Osteoblast (primary cell): Measurements from ENCODE around the gene LRRC25. TPM values are rescaled to one million over a fixed set of nuclear protein-coding genes. Genes with fewer than 3 reads are reported as not detected.

Experiments
- DNase-seq: peaks from one replicate; pipeline ENCODE4 v3.0.0; 2011; ENCODE audit warnings: low spot score, mixed read lengths; ENCODE audit not compliant: insufficient read length; ENCODE audit errors: missing footprints
- H2AFZ ChIP-seq: 2 replicates; pipeline ENCODE4 v1.6.0; 2011; ENCODE audit warnings: mild to moderate bottlenecking, low read length
- H3K27ac ChIP-seq: 2 replicates; pipeline ENCODE4 v1.5.1; 2011; ENCODE audit warnings: mild to moderate bottlenecking, low read depth, low read length, moderate library complexity
- H3K27me3 ChIP-seq: 2 replicates; pipeline ENCODE4 v1.6.0; 2012; ENCODE audit warnings: mild to moderate bottlenecking, control low read depth, inconsistent platforms, low read length, moderate library complexity; ENCODE audit not compliant: insufficient read depth
- H3K36me3 ChIP-seq: 2 replicates; pipeline ENCODE4 v1.5.1; 2011; ENCODE audit warnings: mild to moderate bottlenecking, low read length, control low read depth, moderate library complexity; ENCODE audit not compliant: insufficient read depth
- H3K4me1 ChIP-seq: 2 replicates; pipeline ENCODE4 v1.5.1; 2011; ENCODE audit warnings: mild to moderate bottlenecking, low read length, control low read depth, moderate library complexity; ENCODE audit not compliant: insufficient read depth
- H3K4me2 ChIP-seq: 2 replicates; pipeline ENCODE4 v1.6.0; 2011; ENCODE audit warnings: mild to moderate bottlenecking, low read length; ENCODE audit not compliant: insufficient read depth
- H3K4me3 ChIP-seq: fragments of 200-600 bp; sonication (generic); 3 replicates; pipeline ENCODE4 v1.5.1; 2012; ENCODE audit warnings: mild to moderate bottlenecking, low read length, inconsistent platforms; ENCODE audit not compliant: insufficient read depth
- H3K79me2 ChIP-seq: 2 replicates; pipeline ENCODE4 v1.6.0; 2012; ENCODE audit warnings: mild to moderate bottlenecking, low read length, control low read depth, inconsistent platforms; ENCODE audit not compliant: insufficient read depth
- H3K9me3 ChIP-seq: 2 replicates; pipeline ENCODE4 v1.5.1; 2011; ENCODE audit warnings: low read depth, low read length, control low read depth
- H4K20me1 ChIP-seq: 2 replicates; pipeline ENCODE4 v1.6.0; 2012; ENCODE audit warnings: mild to moderate bottlenecking, low read length, control low read depth; ENCODE audit not compliant: insufficient read depth
- total RNA-seq: library from RNA; depleted of rRNA; stranded (reverse); fragments of >200 nt; gene quantifications from 2 replicates; pipeline ENCODE4 v1.2.3, GENCODE V29; 2012
- TF ChIP-seq, protein P1 (sequence below): IDR thresholded peaks from 2 replicates; pipeline ENCODE4 v1.5.1; 2011; ENCODE audit warnings: mild to moderate bottlenecking, low read depth, low read length, moderate library complexity; ENCODE audit errors: extremely low read depth

Gene LRRC25
- total RNA-seq, 1 donor, result 1.1 TPM

DNA sequence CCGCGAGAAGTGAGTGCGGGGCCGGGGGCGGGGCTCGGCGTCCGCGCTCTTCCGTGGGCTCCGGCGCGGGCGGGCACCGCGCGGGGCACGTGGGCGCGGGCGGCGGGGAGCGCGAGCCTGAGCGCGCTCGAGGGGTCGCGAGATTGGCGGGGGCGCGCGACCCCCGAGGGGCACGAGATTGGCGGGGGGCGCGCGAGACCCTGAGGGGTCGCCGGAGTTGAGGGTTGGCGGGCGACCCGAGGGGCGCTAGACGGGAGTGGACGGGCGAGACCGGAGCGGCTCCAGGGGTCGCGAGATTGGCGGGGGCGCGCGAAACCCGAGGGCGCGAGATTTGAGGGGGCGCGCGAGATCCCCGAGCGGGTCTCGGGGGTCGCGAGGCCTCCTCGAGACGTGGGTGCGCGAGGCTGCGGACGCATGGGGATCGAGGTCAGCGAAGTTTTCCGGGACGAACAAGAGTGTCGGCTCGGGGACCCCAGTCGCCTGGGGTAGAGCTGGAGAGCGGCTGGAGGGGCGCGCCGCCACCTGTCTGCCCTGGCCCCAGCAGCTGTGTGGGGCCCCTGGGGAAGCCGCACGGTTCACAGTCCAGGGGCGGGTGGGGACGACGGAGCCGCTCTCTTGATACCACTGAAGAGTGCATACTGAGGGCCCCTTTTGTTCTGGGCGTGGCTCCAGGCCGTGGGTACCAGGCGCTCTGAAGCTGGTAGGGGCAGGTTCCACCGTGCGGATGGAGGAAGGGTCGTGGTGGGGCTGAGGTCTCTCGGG, 22.5 kb upstream of the LRRC25 start:
- peak overlapping the region; percentile 41 for H2AFZ ChIP-seq
- no peaks in the 10 kb centered on the region for H3K27me3 ChIP-seq
- no peaks in the 10 kb centered on the region for H3K36me3 ChIP-seq
- H3K4me2 ChIP-seq, result peak overlapping the region; percentile 90
- TF ChIP-seq, protein P1, sequence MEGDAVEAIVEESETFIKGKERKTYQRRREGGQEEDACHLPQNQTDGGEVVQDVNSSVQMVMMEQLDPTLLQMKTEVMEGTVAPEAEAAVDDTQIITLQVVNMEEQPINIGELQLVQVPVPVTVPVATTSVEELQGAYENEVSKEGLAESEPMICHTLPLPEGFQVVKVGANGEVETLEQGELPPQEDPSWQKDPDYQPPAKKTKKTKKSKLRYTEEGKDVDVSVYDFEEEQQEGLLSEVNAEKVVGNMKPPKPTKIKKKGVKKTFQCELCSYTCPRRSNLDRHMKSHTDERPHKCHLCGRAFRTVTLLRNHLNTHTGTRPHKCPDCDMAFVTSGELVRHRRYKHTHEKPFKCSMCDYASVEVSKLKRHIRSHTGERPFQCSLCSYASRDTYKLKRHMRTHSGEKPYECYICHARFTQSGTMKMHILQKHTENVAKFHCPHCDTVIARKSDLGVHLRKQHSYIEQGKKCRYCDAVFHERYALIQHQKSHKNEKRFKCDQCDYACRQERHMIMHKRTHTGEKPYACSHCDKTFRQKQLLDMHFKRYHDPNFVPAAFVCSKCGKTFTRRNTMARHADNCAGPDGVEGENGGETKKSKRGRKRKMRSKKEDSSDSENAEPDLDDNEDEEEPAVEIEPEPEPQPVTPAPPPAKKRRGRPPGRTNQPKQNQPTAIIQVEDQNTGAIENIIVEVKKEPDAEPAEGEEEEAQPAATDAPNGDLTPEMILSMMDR, result no peak
- H3K4me1 ChIP-seq, result peaks cover 48% of the 10 kb centered on the region
- H4K20me1 ChIP-seq, result peaks cover 38% of the 10 kb centered on the region
- peaks cover 59% of the 10 kb centered on the region for H3K79me2 ChIP-seq
- no peaks in the 10 kb centered on the region for H3K9me3 ChIP-seq
- peak; percentile 92 for DNase-seq
- peak overlapping the region; percentile 61 for H3K27ac ChIP-seq
- H3K4me3 ChIP-seq, result peak overlapping the region; percentile 81

DNA sequence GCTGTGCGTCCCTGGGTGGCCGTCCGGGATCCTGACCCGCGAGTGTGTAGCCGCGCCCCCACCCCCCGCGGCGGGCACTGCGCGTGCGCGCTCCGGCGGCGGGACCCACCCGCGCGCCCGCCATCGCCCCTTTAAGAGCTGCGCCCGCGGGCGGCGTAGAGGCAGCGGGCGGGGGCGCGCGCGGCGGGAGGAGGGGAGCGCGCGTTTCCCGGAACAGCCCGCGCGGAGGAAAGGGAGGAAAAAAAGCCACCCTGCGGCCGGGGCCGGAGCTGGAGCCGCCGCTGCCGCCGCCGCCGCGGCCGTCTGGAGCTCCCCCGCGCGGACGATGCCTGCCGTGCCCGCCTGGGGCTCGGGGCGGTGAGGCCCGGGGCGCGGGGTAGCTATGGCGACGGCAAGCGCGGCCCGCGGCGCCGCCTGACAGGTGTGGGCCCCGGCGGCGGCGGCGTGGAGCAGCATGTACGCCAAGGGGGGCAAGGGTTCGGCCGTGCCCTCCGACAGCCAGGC, 21.8 kb upstream of the LRRC25 start, which contains the start of gene SSBP4:
TSS of gene SSBP4 (plus strand) at position 204 of the 504 bp plus-strand sequence. CDS start at position 455, 251 bp downstream.
- H3K36me3 ChIP-seq, result no peaks in the 10 kb centered on the region
- H3K4me2 ChIP-seq, result peak within 1 kb of the TSS; percentile 90
- peak within 1 kb of the TSS; percentile 81 for H3K4me3 ChIP-seq
- H3K27me3 ChIP-seq, result no peaks in the 10 kb centered on the region
- DNase-seq, result peak; percentile 99
- H3K9me3 ChIP-seq, result no peaks in the 10 kb centered on the region
- peaks cover 54% of the 10 kb centered on the region for H3K4me1 ChIP-seq
- TF ChIP-seq, protein P1, result peak; percentile 7
- peak within 1 kb of the TSS; percentile 69 for H3K27ac ChIP-seq
- H4K20me1 ChIP-seq, result peaks cover 38% of the 10 kb centered on the region
- peak within 1 kb of the TSS; percentile 85 for H2AFZ ChIP-seq
- H3K79me2 ChIP-seq, result peaks cover 53% of the 10 kb centered on the region

DNA sequence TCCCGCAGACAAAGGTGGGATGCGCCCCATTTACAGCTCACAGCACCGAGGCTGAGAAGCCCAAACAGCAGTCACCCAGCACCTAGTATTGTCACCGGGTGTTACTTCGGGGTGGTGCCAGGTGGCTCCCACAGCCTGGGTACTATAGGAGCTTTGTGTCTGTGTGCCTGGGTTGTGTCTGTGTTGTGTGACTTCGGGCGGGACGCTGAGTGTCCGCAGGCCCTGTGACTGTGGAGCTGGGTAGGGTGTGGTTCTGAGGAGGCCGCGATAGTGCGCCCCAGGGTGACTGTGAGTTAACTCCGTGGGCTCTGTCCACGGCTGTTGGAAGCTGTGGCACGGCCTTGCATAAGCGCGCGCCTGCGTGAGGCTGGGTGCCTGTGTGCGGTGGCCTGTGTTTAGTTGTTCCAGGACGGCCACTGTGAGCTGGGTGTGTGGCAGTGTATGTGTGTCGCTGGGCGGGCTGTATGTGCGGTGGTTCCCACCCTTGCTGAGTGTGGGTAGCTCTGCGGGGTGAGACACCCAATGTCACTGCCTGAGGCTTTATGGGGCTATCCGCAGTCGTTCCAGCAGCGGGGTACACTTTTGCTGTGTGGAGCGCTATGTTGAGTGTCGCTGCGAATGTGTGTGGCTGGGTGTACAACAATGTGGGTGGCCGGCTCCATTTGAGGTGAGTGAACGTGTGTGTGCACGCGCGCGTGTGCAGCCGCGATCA, 21.2 kb upstream of the LRRC25 start:
- Histone ChIP-seq H2AFZ (peak overlapping the region; percentile 85), H3K27me3 (no peaks in the 10 kb centered on the region), H3K4me2 (peak overlapping the region; percentile 84), H3K4me1 (peaks cover 57% of the 10 kb centered on the region), H3K27ac (peak overlapping the region; percentile 69), H3K9me3 (no peaks in the 10 kb centered on the region), H3K4me3 (peak overlapping the region; percentile 81), H3K79me2 (peaks cover 47% of the 10 kb centered on the region), H3K36me3 (no peaks in the 10 kb centered on the region), H4K20me1 (peaks cover 33% of the 10 kb centered on the region)
- TF ChIP-seq, protein P1, result no peak
- DNase-seq, result peak; percentile 87
